Panc1 (cell line): ENCODE measurements around the gene PDE1C. TPM values are rescaled to one million over a fixed set of nuclear protein-coding genes. Genes with fewer than 3 reads are reported as not detected.

Source experiments
- ATAC-seq: fragments of 200-7000 bp; cut with Tn5 transposase; 2 replicates; pipeline ENCODE4 v1.9.1; 2020; ENCODE audit warnings: mild to moderate bottlenecking, moderate library complexity
- BruUV-seq: library from RNA; stranded (reverse); fragments of 400-500 nt; replicated peaks from 2 replicates; lab custom pipeline; 2021; lab: Mats Ljungman, UMichigan
- CTCF ChIA-PET: fragments of 300-600 bp; sonication (Branson Sonifier 250); formaldehyde crosslinking; loops from one replicate; lab custom pipeline; 2022; ENCODE audit warnings: antibody characterized with exemption; lab: Charles Lee
- POLR2A ChIA-PET: fragments of 300-600 bp; sonication (Branson Sonifier 250); formaldehyde crosslinking; loops from one replicate; lab custom pipeline; 2022; ENCODE audit warnings: antibody characterized with exemption; lab: Charles Lee
- DNase-seq: peaks from one replicate; pipeline ENCODE4 v3.0.0-alpha.2; 2010; ENCODE audit warnings: low read depth, low spot score
- H3K27ac ChIP-seq: 2 replicates; pipeline ENCODE4 v1.5.1; 2011; ENCODE audit warnings: mild to moderate bottlenecking, low read length, inconsistent platforms
- H3K27me3 ChIP-seq: fragments of 200-500 bp; sonication (Bioruptor generic); 2 replicates; pipeline ENCODE4 v1.6.0; 2014; ENCODE audit warnings: low read length, inconsistent platforms; ENCODE audit not compliant: control insufficient read depth, insufficient read depth
- H3K36me3 ChIP-seq: fragments of 200-500 bp; sonication (Bioruptor generic); 2 replicates; pipeline ENCODE4 v1.5.1; 2014; ENCODE audit warnings: inconsistent platforms, mild to moderate bottlenecking, low read length, moderate library complexity; ENCODE audit not compliant: control insufficient read depth, insufficient read depth
- H3K4me1 ChIP-seq: 2 replicates; pipeline ENCODE4 v1.5.1; 2011; ENCODE audit warnings: inconsistent platforms, mild to moderate bottlenecking, low read length, moderate library complexity; ENCODE audit not compliant: control insufficient read depth, insufficient read depth
- H3K4me3 ChIP-seq, 2 experiments: 2 replicates each; pipeline ENCODE4 v1.5.1; 2011 to 2012; ENCODE audit warnings: low read depth in 2 of 2, low read length in 2 of 2, mild to moderate bottlenecking in 2 of 2, inconsistent platforms in 1 of 2, moderate library complexity in 1 of 2
- H3K9me3 ChIP-seq: fragments of 200-500 bp; sonication (Bioruptor generic); 2 replicates; pipeline ENCODE4 v1.5.1; 2014; ENCODE audit warnings: low read depth, mild to moderate bottlenecking, inconsistent platforms, low read length, moderate library complexity; ENCODE audit not compliant: control insufficient read depth, insufficient read depth
- CTCF ChIP-seq: fragments of 450-650 bp; IDR thresholded peaks from 2 replicates; pipeline ENCODE4 v1.5.1; 2017; ENCODE audit warnings: mild to moderate bottlenecking
- POLR2AphosphoS5 ChIP-seq: IDR thresholded peaks from 2 replicates; pipeline ENCODE4 v1.6.1; 2012; ENCODE audit warnings: mild to moderate bottlenecking, low read depth, low read length, moderate library complexity
- REST ChIP-seq, 2 experiments: IDR thresholded peaks; 2 replicates each; pipeline ENCODE4 v1.6.1; 2011 to 2012; ENCODE audit warnings: low read depth in 2 of 2, control low read depth in 1 of 2, low read length in 1 of 2, mild to moderate bottlenecking in 1 of 2, moderate library complexity in 1 of 2; ENCODE audit not compliant: insufficient read depth in 1 of 2
- SIN3A ChIP-seq: IDR thresholded peaks from 2 replicates; pipeline ENCODE4 v1.6.1; 2012; ENCODE audit warnings: low read depth, mild to moderate bottlenecking, low read length, moderate library complexity, borderline replicate concordance; ENCODE audit not compliant: insufficient read depth
- TCF7L2 ChIP-seq: IDR thresholded peaks from 2 replicates; pipeline ENCODE4 v1.6.1; 2011; ENCODE audit warnings: mild to moderate bottlenecking, low read depth, low read length, inconsistent platforms
- in situ Hi-C: cut with HindIII; loops from 2 replicates; pipeline ENCODE4 v1.10.0; 2016; ENCODE audit warnings: low sequenced_read_pairs, low pct_unique_long_range_greater_than_20kb
- intact Hi-C: fragments of 100-400 bp; cut with micrococcal nuclease; formaldehyde crosslinking; loops from one replicate; pipeline ENCODE4 v1.10.0; 2022; ENCODE audit not compliant: unreplicated experiment
- total RNA-seq: library from RNA; stranded (reverse); gene quantifications from one replicate; pipeline ENCODE4 v1.2.1, GENCODE V29; 2021; ENCODE audit not compliant: unreplicated experiment

Gene PDE1C
- total RNA-seq, 1 experiment from 2014 or later = not detected

- no peak for ATAC-seq
- Histone ChIP-seq H3K27ac (no peak overlapping the region), H3K27me3 (no peaks in the 10 kb centered on the region), H3K36me3 (no peaks in the 10 kb centered on the region), H3K9me3 (no peaks in the 10 kb centered on the region), H3K4me3 (no peak overlapping the region), H3K4me1 (no peaks in the 10 kb centered on the region)
- in situ Hi-C loops = no loop called here
- BruUV-seq = no TSS peak
- TF ChIP-seq TCF7L2 = no peak
- no peak for TF ChIP-seq REST (IDR thresholded peaks at IDR 0.05; ENCODE audit: insufficient read depth in 1 of 2, low read depth in 2 of 2, low read length in 1 of 2)
- no peak for TF ChIP-seq POLR2AphosphoS5
- no peak for TF ChIP-seq CTCF
- no peak for TF ChIP-seq SIN3A
- no peak for DNase-seq
- POLR2A ChIA-PET = no interaction called here
- intact Hi-C loops = no loop called here
- CTCF ChIA-PET = no interaction called here
Observed at GRCh38 chr7:32033006-32033405, 37.2 kb downstream of the PDE1C start.

GRCh38 chr7:32032211-32032610 is 38.0 kb downstream of the PDE1C start:
- no peak for DNase-seq
- H3K36me3 ChIP-seq = no peaks in the 10 kb centered on the region
- in situ Hi-C loops (no loop called here), intact Hi-C loops (no loop called here)
- BruUV-seq = no TSS peak
- no peaks in the 10 kb centered on the region for H3K4me1 ChIP-seq
- no peaks in the 10 kb centered on the region for H3K9me3 ChIP-seq
- CTCF ChIA-PET = no interaction called here
- no peak overlapping the region for H3K4me3 ChIP-seq
- POLR2A ChIA-PET = no interaction called here
- H3K27ac ChIP-seq = no peak overlapping the region
- no peaks in the 10 kb centered on the region for H3K27me3 ChIP-seq
- TF ChIP-seq TCF7L2 (no peak), CTCF (no peak), SIN3A (no peak), REST (IDR thresholded peaks at IDR 0.05; ENCODE audit: insufficient read depth in 1 of 2, low read depth in 2 of 2, low read length in 1 of 2) (no peak), POLR2AphosphoS5 (no peak)
- no peak for ATAC-seq
